ENCODE measurements around the gene PRR23E. TPM values are rescaled to one million over a fixed set of nuclear protein-coding genes. Genes with fewer than 3 reads are reported as not detected.

Gene PRR23E
- total RNA-seq, 2 donors from 2014 or later: not detected

GRCh38 chr3:127153506-127153815 lies 39.5 kb upstream of the PRR23E start:
- H3K4me3 ChIP-seq: no peak overlapping the region
- H3K4me1 ChIP-seq: no peaks in the 10 kb centered on the region
- H3K36me3 ChIP-seq: no peaks in the 10 kb centered on the region
- no peaks in the 10 kb centered on the region for H3K9me3 ChIP-seq
- TF ChIP-seq, protein P1, sequence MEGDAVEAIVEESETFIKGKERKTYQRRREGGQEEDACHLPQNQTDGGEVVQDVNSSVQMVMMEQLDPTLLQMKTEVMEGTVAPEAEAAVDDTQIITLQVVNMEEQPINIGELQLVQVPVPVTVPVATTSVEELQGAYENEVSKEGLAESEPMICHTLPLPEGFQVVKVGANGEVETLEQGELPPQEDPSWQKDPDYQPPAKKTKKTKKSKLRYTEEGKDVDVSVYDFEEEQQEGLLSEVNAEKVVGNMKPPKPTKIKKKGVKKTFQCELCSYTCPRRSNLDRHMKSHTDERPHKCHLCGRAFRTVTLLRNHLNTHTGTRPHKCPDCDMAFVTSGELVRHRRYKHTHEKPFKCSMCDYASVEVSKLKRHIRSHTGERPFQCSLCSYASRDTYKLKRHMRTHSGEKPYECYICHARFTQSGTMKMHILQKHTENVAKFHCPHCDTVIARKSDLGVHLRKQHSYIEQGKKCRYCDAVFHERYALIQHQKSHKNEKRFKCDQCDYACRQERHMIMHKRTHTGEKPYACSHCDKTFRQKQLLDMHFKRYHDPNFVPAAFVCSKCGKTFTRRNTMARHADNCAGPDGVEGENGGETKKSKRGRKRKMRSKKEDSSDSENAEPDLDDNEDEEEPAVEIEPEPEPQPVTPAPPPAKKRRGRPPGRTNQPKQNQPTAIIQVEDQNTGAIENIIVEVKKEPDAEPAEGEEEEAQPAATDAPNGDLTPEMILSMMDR (IDR thresholded peaks at IDR 0.05): no peak
- H3K27me3 ChIP-seq: no peaks in the 10 kb centered on the region
- DNase-seq (ENCODE audit: low spot score): no peak
- H3K27ac ChIP-seq: no peak overlapping the region

DNA sequence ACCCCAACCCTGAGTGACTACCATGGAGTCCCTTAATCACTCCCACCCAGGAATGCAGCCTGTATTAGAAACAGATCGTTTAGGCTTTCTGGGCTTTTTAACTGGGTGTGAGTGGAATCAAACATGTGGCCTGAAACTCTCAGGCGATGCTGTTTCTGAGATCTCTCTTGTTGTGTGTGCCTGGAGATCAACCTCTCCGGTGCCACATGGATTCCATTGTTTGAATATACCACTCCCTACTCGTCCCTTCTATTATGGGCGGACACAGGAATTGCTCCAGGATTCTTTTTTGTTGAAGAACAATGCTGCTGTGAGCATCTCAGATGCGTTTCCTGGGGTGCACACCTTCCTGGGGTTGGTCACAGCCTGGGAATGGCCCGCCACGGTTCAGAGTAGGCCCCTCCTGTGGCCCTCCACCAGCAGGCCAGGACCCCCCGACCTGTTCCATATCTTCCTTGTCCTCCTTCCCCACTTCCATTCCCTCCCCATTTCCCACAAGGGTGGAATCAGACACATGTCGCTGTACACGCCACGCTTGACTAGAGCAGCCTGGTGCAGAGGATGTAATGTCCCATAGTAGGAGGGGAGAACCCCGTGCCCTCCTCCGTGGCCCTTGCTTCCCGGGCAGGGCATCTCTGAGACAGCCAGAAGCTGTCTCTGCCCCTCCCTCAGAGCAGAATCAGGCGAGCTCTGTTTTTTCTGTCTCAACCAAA lies 36.4 kb upstream of the PRR23E start:
- no peak overlapping the region for H3K27ac ChIP-seq
- no peak overlapping the region for H3K4me3 ChIP-seq
- DNase-seq (ENCODE audit: low spot score): no peak
- H3K27me3 ChIP-seq: no peaks in the 10 kb centered on the region
- H3K9me3 ChIP-seq: no peaks in the 10 kb centered on the region
- H3K36me3 ChIP-seq: no peaks in the 10 kb centered on the region
- H3K4me1 ChIP-seq: no peaks in the 10 kb centered on the region
- TF ChIP-seq, protein P1 (IDR thresholded peaks at IDR 0.05): no peak

DNA sequence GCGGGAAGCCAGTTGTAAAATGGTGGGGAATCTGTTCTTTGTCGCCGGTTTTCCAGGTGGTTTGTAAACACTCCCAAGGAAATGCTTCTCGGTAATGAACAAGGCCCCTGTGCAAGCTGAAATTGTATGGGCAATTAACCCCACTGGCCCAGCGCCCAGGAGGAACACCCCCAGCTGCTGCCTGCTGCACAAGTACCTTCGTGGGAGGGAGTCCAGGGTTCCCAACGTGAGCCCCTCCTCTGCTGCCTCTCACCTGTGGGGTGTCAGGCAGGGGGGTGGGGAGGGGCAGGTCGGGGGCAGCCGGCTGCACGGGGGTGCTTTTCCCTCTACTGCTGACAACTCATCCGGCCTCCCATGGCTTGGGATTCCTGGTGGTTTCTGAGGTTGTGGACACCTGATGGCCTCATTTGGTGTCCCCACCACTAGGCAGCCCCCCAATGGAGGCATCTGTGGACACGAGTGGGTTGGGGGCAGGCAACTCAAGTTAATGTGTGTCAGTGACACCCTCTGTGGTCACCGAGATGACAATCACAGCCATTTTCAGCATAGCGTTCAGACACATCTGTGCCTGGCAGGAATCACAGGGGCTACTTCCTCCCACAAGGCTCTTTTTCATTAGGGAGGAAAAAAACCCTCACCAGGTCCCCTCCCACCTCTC lies 35.6 kb upstream of the PRR23E start:
- Histone ChIP-seq H3K27ac (no peak overlapping the region), H3K4me1 (no peaks in the 10 kb centered on the region), H3K36me3 (no peaks in the 10 kb centered on the region), H3K9me3 (no peaks in the 10 kb centered on the region), H3K27me3 (no peaks in the 10 kb centered on the region), H3K4me3 (no peak overlapping the region)
- TF ChIP-seq, protein P1 (IDR thresholded peaks at IDR 0.05): no peak
- no peak for DNase-seq (ENCODE audit: low spot score)

DNA sequence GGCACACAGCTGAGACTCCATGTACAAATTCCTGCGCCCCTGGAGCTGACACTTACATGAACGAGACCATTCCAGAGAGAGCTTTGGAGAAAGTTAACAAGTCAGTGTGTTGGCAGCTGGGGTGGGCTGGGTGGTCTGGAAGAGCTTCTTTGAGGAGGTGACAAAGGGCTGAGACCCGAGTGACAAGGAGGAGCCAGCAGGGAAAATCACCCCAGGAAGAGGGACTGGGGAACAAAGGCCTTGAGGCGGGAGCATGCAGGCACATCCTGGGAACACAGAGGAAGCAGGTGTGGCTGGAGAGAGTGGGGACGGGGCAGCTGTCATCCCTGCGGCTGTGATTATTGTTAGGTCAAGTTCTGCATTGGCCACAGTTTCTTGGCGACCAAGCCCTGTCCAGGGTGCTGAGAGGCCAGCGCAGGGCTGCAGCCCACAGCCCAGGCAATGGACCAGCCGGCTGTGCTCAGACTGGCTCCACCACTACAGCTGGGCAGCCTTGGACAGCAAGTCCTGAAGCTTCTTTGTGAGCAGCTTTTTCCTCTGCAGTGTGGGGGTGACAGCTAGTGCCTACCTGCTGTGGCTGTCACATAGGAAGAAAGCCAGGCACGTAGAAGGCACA lies 34.2 kb upstream of the PRR23E start:
- Histone ChIP-seq H3K9me3 (no peaks in the 10 kb centered on the region), H3K27ac (no peak overlapping the region), H3K4me1 (no peaks in the 10 kb centered on the region), H3K27me3 (no peaks in the 10 kb centered on the region), H3K36me3 (no peaks in the 10 kb centered on the region), H3K4me3 (no peak overlapping the region)
- DNase-seq (ENCODE audit: low spot score): no peak
- TF ChIP-seq, protein P1 (IDR thresholded peaks at IDR 0.05): no peak

DNA sequence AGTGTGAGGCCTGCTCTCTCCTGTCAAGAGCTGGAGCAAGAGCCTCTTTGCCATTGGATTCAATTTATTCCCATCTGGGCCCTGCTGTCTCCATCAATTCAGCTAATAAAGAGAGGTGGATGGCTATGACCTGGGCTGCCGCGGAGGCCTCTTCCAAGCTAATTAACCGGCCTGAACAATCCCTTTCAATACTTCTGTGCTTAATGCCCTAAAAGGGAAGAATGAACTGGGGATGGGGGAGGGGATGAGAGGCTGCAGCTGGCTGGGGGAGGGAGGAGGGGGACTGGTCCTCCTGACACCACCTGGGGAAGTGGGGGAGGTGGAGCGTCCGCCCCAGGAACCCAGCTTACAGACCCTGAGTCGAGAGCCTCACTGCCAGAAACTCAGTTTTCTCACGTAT lies 33.4 kb upstream of the PRR23E start:
- no peak overlapping the region for H3K4me3 ChIP-seq
- H3K4me1 ChIP-seq: no peaks in the 10 kb centered on the region
- TF ChIP-seq, protein P1 (IDR thresholded peaks at IDR 0.05): no peak
- DNase-seq (ENCODE audit: low spot score): no peak
- H3K36me3 ChIP-seq: no peaks in the 10 kb centered on the region
- no peaks in the 10 kb centered on the region for H3K27me3 ChIP-seq
- H3K27ac ChIP-seq: no peak overlapping the region
- no peaks in the 10 kb centered on the region for H3K9me3 ChIP-seq
